Esophagus muscularis mucosa (tissue), 4 donors: Measurements from ENCODE around the gene ANKRD27. TPM values are rescaled to one million over a fixed set of nuclear protein-coding genes. Genes with fewer than 3 reads are reported as not detected.

Experiments
- DNase-seq: peaks from one replicate; pipeline ENCODE4 v3.0.0-alpha.2; 2017; ENCODE audit errors: extremely low spot score
- H3K27ac ChIP-seq, 4 donors: fragments of 200-600 bp; sonication (generic); replicated peaks in 1 of 4; 1 replicate in 3 of 4; 2 replicates in 1 of 4; pipeline ENCODE4 v1.5.1; 2016 to 2019; ENCODE audit warnings: mild to moderate bottlenecking in 1 of 4
- H3K27me3 ChIP-seq, 4 donors: fragments of 200-600 bp; sonication (generic); one replicate each; pipeline versions ENCODE4 v1.5.1 to v1.6.0; 2016 to 2019
- H3K36me3 ChIP-seq, 4 donors: fragments of 200-600 bp; sonication (generic); one replicate each; pipeline ENCODE4 v1.5.1; 2016 to 2019
- H3K4me1 ChIP-seq, 4 donors: fragments of 200-600 bp; sonication (generic); one replicate each; pipeline ENCODE4 v1.5.1; 2016 to 2019
- H3K4me3 ChIP-seq, 4 donors: fragments of 200-600 bp; sonication (generic); 1 replicate in 2 of 4; 2 replicates in 2 of 4; pipeline ENCODE4 v1.5.1; 2016 to 2019; ENCODE audit warnings: mild to moderate bottlenecking in 4 of 4, moderate library complexity in 1 of 4
- H3K9me3 ChIP-seq, 4 donors: fragments of 200-600 bp; sonication (generic); 1 replicate in 3 of 4; 2 replicates in 1 of 4; pipeline ENCODE4 v1.5.1; 2016 to 2019
- CTCF ChIP-seq, 3 experiments: fragments of 200-600 bp in 2 of 3; fragments of 450-650 bp in 1 of 3; sonication (generic) in 2 of 3; IDR thresholded peaks; one replicate each; pipeline ENCODE4 v1.5.1; 2017 to 2019; ENCODE audit warnings: antibody characterized with exemption in 3 of 3, mild to moderate bottlenecking in 2 of 3, moderate library complexity in 1 of 3
- EP300 ChIP-seq: sonication (generic); formaldehyde crosslinking; IDR thresholded peaks from one replicate; pipeline ENCODE4 v1.6.1; 2017; ENCODE audit warnings: antibody characterized with exemption
- POLR2A ChIP-seq: fragments of 450-650 bp; IDR thresholded peaks from one replicate; pipeline ENCODE4 v1.6.1; 2017; ENCODE audit warnings: antibody characterized with exemption, moderate library complexity, mild to moderate bottlenecking, low read depth
- POLR2AphosphoS5 ChIP-seq, 2 donors: sonication (generic); formaldehyde crosslinking; IDR thresholded peaks; one replicate each; pipeline ENCODE4 v1.6.1; 2017; ENCODE audit warnings: antibody characterized with exemption in 2 of 2
- WGBS: methylation state at CpG from one replicate; pipeline ENCODE4 v1.1.5; 2018; 5-methylcytosine and 5-hydroxymethylcytosine counted together
- intact Hi-C: fragments of 100-400 bp; cut with DNase I; formaldehyde crosslinking; loops from one replicate; pipeline ENCODE4 v1.15.1; 2023
- small RNA-seq, 3 donors: library from RNA; depleted of rRNA; stranded (forward); fragments of <200 nt; gene quantifications; one replicate each; pipeline ENCODE3, GENCODE V24; 2016
- total RNA-seq, 4 donors: library from RNA; depleted of rRNA; stranded (reverse); fragments of >200 nt; gene quantifications; one replicate each; pipeline versions ENCODE4 v1.1.0 to v1.2.1, GENCODE V29; 2016

ANKRD27 gene
- total RNA-seq, 4 donors from 2014 or later = 43.2 to 58.1 (median 46.8) TPM

- no peak for DNase-seq
- intact Hi-C loops = no loop called here
- WGBS = 73% methylated on average over 5 of the region's 5 CpGs
- Histone ChIP-seq H3K4me1 (no peaks in the 10 kb centered on the region), H3K27ac (no peak overlapping the region), H3K36me3 (no peaks in the 10 kb centered on the region), H3K4me3 (no peak overlapping the region), H3K9me3 (no peaks in the 10 kb centered on the region), H3K27me3 (peaks cover 0 to 39% (median 0%) of the 10 kb centered on the region in 4 donors)
- TF ChIP-seq POLR2A (no peak), CTCF (IDR thresholded peaks at IDR 0.05) (no peak), EP300 (no peak), POLR2AphosphoS5 (IDR thresholded peaks at IDR 0.05) (no peak)
Observed at GRCh38 chr19:32566246-32566830, 108.6 kb downstream of the ANKRD27 start.

GRCh38 chr19:32563761-32564160 is 111.2 kb downstream of the ANKRD27 start:
- no peak overlapping the region for H3K4me3 ChIP-seq
- no peaks in the 10 kb centered on the region for H3K36me3 ChIP-seq
- H3K9me3 ChIP-seq = no peaks in the 10 kb centered on the region
- intact Hi-C loops = no loop called here
- TF ChIP-seq POLR2A = no peak
- H3K27ac ChIP-seq = no peak overlapping the region
- H3K4me1 ChIP-seq = no peaks in the 10 kb centered on the region
- no peak for DNase-seq
- peaks cover 0 to 39% (median 0%) of the 10 kb centered on the region in 4 donors for H3K27me3 ChIP-seq
- WGBS = 87% methylated on average over 9 of the region's 9 CpGs

- Histone ChIP-seq H3K27ac (no peak overlapping the region), H3K36me3 (no peaks in the 10 kb centered on the region), H3K4me1 (no peaks in the 10 kb centered on the region), H3K4me3 (no peak overlapping the region), H3K9me3 (no peaks in the 10 kb centered on the region), H3K27me3 (peaks cover 0 to 16% (median 0%) of the 10 kb centered on the region in 4 donors)
- intact Hi-C loops = no loop called here
- DNase-seq = no peak
- TF ChIP-seq POLR2A (no peak), EP300 (no peak), POLR2AphosphoS5 (IDR thresholded peaks at IDR 0.05) (no peak), CTCF (IDR thresholded peaks at IDR 0.05) (no peak)
- 63% methylated on average over 10 of the region's 10 CpGs for WGBS
Observed at GRCh38 chr19:32558607-32559228, 116.3 kb downstream of the ANKRD27 start.

- WGBS = 82% methylated on average over 1 of the region's 1 CpG
- DNase-seq = no peak
- TF ChIP-seq EP300 = no peak
- TF ChIP-seq POLR2A = no peak
- TF ChIP-seq CTCF (IDR thresholded peaks at IDR 0.05) = no peak
- TF ChIP-seq POLR2AphosphoS5 (IDR thresholded peaks at IDR 0.05) = no peak
- no peak overlapping the region for H3K4me3 ChIP-seq
- intact Hi-C loops = no loop called here
- H3K4me1 ChIP-seq = no peaks in the 10 kb centered on the region
- no peaks in the 10 kb centered on the region for H3K9me3 ChIP-seq
- H3K36me3 ChIP-seq = no peaks in the 10 kb centered on the region
- H3K27ac ChIP-seq = no peak overlapping the region
- peaks cover 0 to 21% (median 0%) of the 10 kb centered on the region in 4 donors for H3K27me3 ChIP-seq
Observed at GRCh38 chr19:32555786-32556185, 119.2 kb downstream of the ANKRD27 start.

- H3K27ac ChIP-seq = no peak overlapping the region
- TF ChIP-seq POLR2A (no peak), POLR2AphosphoS5 (IDR thresholded peaks at IDR 0.05) (no peak), CTCF (IDR thresholded peaks at IDR 0.05) (no peak), EP300 (no peak)
- no peak for DNase-seq
- no peaks in the 10 kb centered on the region for H3K9me3 ChIP-seq
- no peaks in the 10 kb centered on the region for H3K36me3 ChIP-seq
- H3K4me3 ChIP-seq = no peak overlapping the region
- intact Hi-C loops = no loop called here
- H3K4me1 ChIP-seq = no peaks in the 10 kb centered on the region
- 70% methylated on average over 5 of the region's 5 CpGs for whole genome bisulfite sequencing
- H3K27me3 ChIP-seq = peaks cover 0 to 5% (median 0%) of the 10 kb centered on the region in 4 donors
Observed at GRCh38 chr19:32550666-32551065, 124.3 kb downstream of the ANKRD27 start.

Small RNAs within 50 kb of the gene (small RNA-seq; reads per million reads assigned to genes)
- gene RN7SL789P (0 reads per million in 3 donors), gene SNORA68B (0 reads per million in 3 donors)

Other genes starting within 250 kb of the ANKRD27 start
- gene PDCD5, start 94.0 kb downstream of the ANKRD27 start, total RNA-seq = 100 to 1,000 TPM in 3 of 4 donors, 10 to 100 TPM in 1; 98.8 to 132 (median 112) TPM
- 1 to 10 TPM; 1.5 to 5.5 (median 3.9) TPM for gene RGS9BP, start 668 bp upstream of the ANKRD27 start, total RNA-seq
- gene NUDT19, start 16.6 kb upstream of the ANKRD27 start, total RNA-seq = 10 to 100 TPM in 2 of 4 donors, 1 to 10 TPM in 2; 5.4 to 13.3 (median 9.0) TPM
- gene TDRD12, start 44.6 kb upstream of the ANKRD27 start, total RNA-seq = 1 to 10 TPM in 2 of 4 donors, under 1 TPM in 1, not detected in 1; 0.83 to 1.6 (median 1.3) TPM
- gene SLC7A9, start 194.6 kb upstream of the ANKRD27 start, total RNA-seq = under 1 TPM in 3 of 4 donors, not detected in 1; 0.33 to 0.78 (median 0.52) TPM